Endodermal cell (in vitro differentiated cells): ENCODE data around the gene BPIFA3. TPM values are rescaled to one million over a fixed set of nuclear protein-coding genes. Genes with fewer than 3 reads are reported as not detected.

Experiments used
- DNase-seq: peaks from one replicate; pipeline ENCODE4 v3.0.0-alpha.2; 2017
- H3K27ac ChIP-seq: 2 replicates; pipeline ENCODE4 v1.5.1; 2013; ENCODE audit warnings: mild to moderate bottlenecking, low read depth, low read length, moderate library complexity
- H3K27me3 ChIP-seq: 2 replicates; pipeline ENCODE4 v1.6.1; 2013; ENCODE audit warnings: mild to moderate bottlenecking, low read length, moderate library complexity; ENCODE audit not compliant: insufficient read depth, control insufficient read depth, poor library complexity, severe bottlenecking
- H3K36me3 ChIP-seq: 2 replicates; pipeline ENCODE4 v1.7.0; 2013; ENCODE audit warnings: mild to moderate bottlenecking, low read length, moderate library complexity; ENCODE audit not compliant: control insufficient read depth, insufficient read depth
- H3K4me1 ChIP-seq: one replicate; pipeline ENCODE4 v1.7.0; 2013; ENCODE audit warnings: low read length; ENCODE audit not compliant: control insufficient read depth, insufficient read depth
- H3K4me3 ChIP-seq: 2 replicates; pipeline ENCODE4 v1.5.1; 2013; ENCODE audit warnings: mild to moderate bottlenecking, low read length, moderate library complexity
- H3K9ac ChIP-seq: 2 replicates; pipeline ENCODE4 v1.6.1; 2013; ENCODE audit warnings: mild to moderate bottlenecking, low read length, moderate library complexity; ENCODE audit not compliant: poor library complexity, severe bottlenecking; ENCODE audit errors: extremely low read depth
- H3K9me3 ChIP-seq: 2 replicates; pipeline ENCODE4 v1.6.1; 2013; ENCODE audit warnings: mild to moderate bottlenecking, low read length, moderate library complexity; ENCODE audit not compliant: control insufficient read depth
- H3K27ac Mint-ChIP-seq: 2 replicates; pipeline ENCODE4 v1.8.0; 2020; ENCODE audit warnings: mixed read lengths
- H3K27me3 Mint-ChIP-seq: 2 replicates; pipeline ENCODE4 v1.8.0; 2021; ENCODE audit warnings: mild to moderate bottlenecking, mixed read lengths; ENCODE audit not compliant: insufficient read depth
- H3K36me3 Mint-ChIP-seq: 2 replicates; pipeline ENCODE4 v1.8.0; 2020; ENCODE audit warnings: low read depth, mixed read lengths
- H3K4me1 Mint-ChIP-seq: 2 replicates; pipeline ENCODE4 v1.8.0; 2020; ENCODE audit warnings: mixed read lengths
- H3K4me3 Mint-ChIP-seq: 2 replicates; pipeline ENCODE4 v1.8.0; 2020; ENCODE audit warnings: mild to moderate bottlenecking, moderate library complexity, mixed read lengths
- H3K9me3 Mint-ChIP-seq: 2 replicates; pipeline ENCODE4 v1.8.0; 2020; ENCODE audit warnings: mild to moderate bottlenecking, mixed read lengths
- CTCF ChIP-seq: fragments of 200-600 bp; sonication (generic); conservative IDR thresholded peaks from 2 replicates; pipeline ENCODE4 v1.5.0; 2021; ENCODE audit warnings: antibody characterized with exemption, mild to moderate bottlenecking
- WGBS, 2 experiments: methylation state at CpG; one replicate each; pipeline versions ENCODE4 v1.1.5 to v1.1.7; 2013; ENCODE audit warnings: missing lambda C conversion rate in 2 of 2, mixed read lengths in 1 of 2; ENCODE audit not compliant: insufficient coverage in 1 of 2, insufficient read length in 1 of 2; 5-methylcytosine and 5-hydroxymethylcytosine counted together
- total RNA-seq, 2 donors: library from RNA; stranded (reverse); fragmentation: NEBNext Ultra II Directional in 1 of 2; extraction: Animal tissue kit (Norgen Biotek cat#: 25700) in 1 of 2; gene quantifications; 2 replicates in 1 of 2; 3 replicates in 1 of 2; pipeline ENCODE4 v1.2.1, GENCODE V29; 2021

BPIFA3 gene
- total RNA-seq, 2 donors from 2014 or later = not detected

GRCh38 chr20:33262658-33263065 is 45.5 kb downstream of the BPIFA3 start:
- H3K27ac ChIP-seq = no peak overlapping the region
- DNase-seq = peak; percentile 88
- H3K4me1 ChIP-seq = no peaks in the 10 kb centered on the region
- Mint-ChIP-seq H3K27me3 (peaks cover 37% of the 10 kb centered on the region), H3K27ac (no peak overlapping the region), H3K36me3 (no peaks in the 10 kb centered on the region), H3K4me3 (no peak overlapping the region), H3K9me3 (no peaks in the 10 kb centered on the region), H3K4me1 (no peaks in the 10 kb centered on the region)
- no peaks in the 10 kb centered on the region for H3K9me3 ChIP-seq
- peaks cover 10% of the 10 kb centered on the region for H3K27me3 ChIP-seq
- 28 to 44% methylated on average over 4 to 5 of the region's 5 CpGs for WGBS, 2 experiments
- H3K4me3 ChIP-seq = no peak overlapping the region
- no peaks in the 10 kb centered on the region for H3K36me3 ChIP-seq
- peak; percentile 93 for TF ChIP-seq CTCF
- no peak overlapping the region for H3K9ac ChIP-seq

GRCh38 chr20:33263784-33264183 is 46.6 kb downstream of the BPIFA3 start:
- no peak overlapping the region for H3K27ac Mint-ChIP-seq
- H3K9me3 Mint-ChIP-seq = no peaks in the 10 kb centered on the region
- no peaks in the 10 kb centered on the region for H3K9me3 ChIP-seq
- no peak overlapping the region for H3K4me3 ChIP-seq
- no peak overlapping the region for H3K9ac ChIP-seq
- H3K36me3 Mint-ChIP-seq = no peaks in the 10 kb centered on the region
- WGBS, 2 experiments = 91 to 100% methylated on average over 3 to 5 of the region's 5 CpGs
- no peak overlapping the region for H3K4me3 Mint-ChIP-seq
- H3K4me1 Mint-ChIP-seq = no peaks in the 10 kb centered on the region
- no peak overlapping the region for H3K27ac ChIP-seq
- TF ChIP-seq CTCF = no peak
- peaks cover 40% of the 10 kb centered on the region for H3K27me3 Mint-ChIP-seq
- H3K36me3 ChIP-seq = no peaks in the 10 kb centered on the region
- H3K4me1 ChIP-seq = no peaks in the 10 kb centered on the region
- peaks cover 10% of the 10 kb centered on the region for H3K27me3 ChIP-seq
- peak; percentile 7 for DNase-seq

- H3K27ac ChIP-seq = no peak overlapping the region
- Mint-ChIP-seq H3K27ac (no peak overlapping the region), H3K27me3 (peaks cover 40% of the 10 kb centered on the region)
Measured at GRCh38 chr20:33267701-33268100, 50.5 kb downstream of the BPIFA3 start.

More at GRCh38 chr20:33267701-33268100, 50.5 kb downstream of the BPIFA3 start:
- Histone ChIP-seq H3K9me3 (no peaks in the 10 kb centered on the region), H3K4me1 (no peaks in the 10 kb centered on the region), H3K9ac (no peak overlapping the region), H3K4me3 (no peak overlapping the region), H3K27me3 (peaks cover 16% of the 10 kb centered on the region), H3K36me3 (no peaks in the 10 kb centered on the region)
- DNase-seq = peak; percentile 11
- no peak for TF ChIP-seq CTCF
- 71 to 82% methylated on average over 2 to 3 of the region's 3 CpGs for WGBS, 2 experiments
- Mint-ChIP-seq H3K4me3 (no peak overlapping the region), H3K9me3 (no peaks in the 10 kb centered on the region), H3K36me3 (no peaks in the 10 kb centered on the region), H3K4me1 (no peaks in the 10 kb centered on the region)
